Measurements from ENCODE around the gene METTL8.

The METTL8 gene

DNA sequence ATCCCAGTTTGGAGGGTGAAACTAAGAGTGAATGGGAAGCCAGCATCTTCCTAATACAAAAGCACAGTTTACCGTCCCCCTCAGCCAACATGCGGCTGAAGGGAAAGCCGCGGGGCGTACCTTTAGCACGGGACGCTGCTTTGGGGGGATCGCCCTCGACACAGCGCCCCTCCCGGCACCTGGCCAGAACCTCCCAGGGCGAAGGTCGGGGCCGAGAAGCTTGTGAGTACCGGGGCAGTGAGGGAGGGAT, at the start of gene METTL8:
TSS of gene METTL8 (minus strand) at position 228 of the 250 bp plus-strand sequence. CDS start 41,805 bp downstream, outside the sequence.
- no peak for DNase-seq

GRCh38 chr2:171482877-171483276, 49.1 kb upstream of the METTL8 start:
- DNase-seq, result no peak

- DNase-seq, result no peak
Measured at GRCh38 chr2:171482308-171482707, 48.5 kb upstream of the METTL8 start.

GRCh38 chr2:171480908-171481307, 47.1 kb upstream of the METTL8 start:
- no peak for DNase-seq

DNA sequence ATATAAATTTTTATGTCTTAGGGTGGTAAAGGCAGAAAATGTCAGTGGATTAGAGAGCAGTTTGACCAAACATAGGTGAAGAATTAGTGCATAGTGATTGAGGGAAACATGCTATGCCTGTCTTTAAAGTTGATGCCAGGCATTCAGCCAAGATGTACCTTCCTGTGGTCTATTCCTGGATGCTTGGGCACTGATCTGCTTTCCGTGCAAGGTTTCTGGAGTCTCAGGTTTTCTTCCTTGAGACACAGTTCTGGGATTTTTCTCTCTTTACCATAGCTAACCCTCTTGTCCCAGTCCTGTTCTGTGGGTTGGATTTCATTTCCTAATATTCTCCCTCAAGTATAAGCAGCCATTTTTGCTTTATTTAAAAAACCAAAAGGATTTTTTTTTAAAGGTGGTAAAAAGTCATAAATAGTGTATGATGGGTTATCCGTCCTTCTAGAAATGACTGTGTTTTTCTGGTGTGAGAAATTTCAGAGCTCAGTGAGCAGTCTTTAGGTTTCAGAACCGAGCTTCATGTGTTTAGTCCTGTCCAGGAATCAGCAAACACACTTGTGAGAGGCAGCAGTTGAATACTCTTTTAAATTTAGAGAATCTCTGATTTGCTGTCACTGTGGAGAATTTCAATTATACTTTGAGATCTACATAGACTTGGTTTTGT, 45.5 kb upstream of the METTL8 start:
- DNase-seq, result no peak

DNA sequence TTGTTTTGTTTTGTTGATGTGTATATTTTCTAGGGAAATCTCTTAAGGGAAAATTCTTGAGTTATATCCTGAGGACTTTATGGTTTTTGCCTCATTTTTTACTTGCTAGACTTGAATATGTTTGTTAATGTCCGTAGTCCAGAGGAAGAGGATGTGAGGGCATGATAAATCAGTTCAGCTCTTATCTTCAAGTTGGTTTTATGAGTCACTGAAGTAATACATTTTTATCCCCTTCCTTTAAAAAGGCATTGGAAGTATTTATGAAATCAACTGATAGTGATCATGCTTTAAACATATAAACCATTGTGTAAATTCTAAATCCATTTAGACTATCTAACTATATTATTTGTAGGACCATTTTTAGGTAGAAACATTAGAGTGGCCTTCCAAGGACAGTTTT, 44.6 kb upstream of the METTL8 start:
- DNase-seq, result no peak

- DNase-seq, result no peak
Measured at GRCh38 chr2:171475979-171476378, 42.2 kb upstream of the METTL8 start.

DNA sequence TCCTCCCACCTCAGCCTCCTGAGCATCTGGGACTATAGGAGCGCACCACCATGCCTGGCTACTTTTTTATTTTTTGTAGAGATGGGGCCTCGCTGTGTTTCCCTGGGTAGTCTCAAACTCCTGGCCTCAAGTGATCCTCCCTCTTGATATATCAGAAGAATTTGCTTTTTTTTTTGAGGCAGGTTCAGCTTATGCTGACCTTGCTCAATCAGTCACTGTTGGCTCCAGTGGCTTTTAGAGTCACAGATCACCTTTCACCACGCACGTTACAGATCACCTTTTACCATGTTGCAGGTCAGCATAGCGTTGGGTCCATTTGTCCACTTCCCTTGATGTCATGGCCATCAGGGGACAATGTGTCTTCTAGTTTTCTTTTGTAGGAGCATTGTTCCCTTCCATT, 36.3 kb upstream of the METTL8 start:
- no peak for DNase-seq

- DNase-seq, result no peak
Measured at GRCh38 chr2:171469176-171469575, 35.4 kb upstream of the METTL8 start.

DNA sequence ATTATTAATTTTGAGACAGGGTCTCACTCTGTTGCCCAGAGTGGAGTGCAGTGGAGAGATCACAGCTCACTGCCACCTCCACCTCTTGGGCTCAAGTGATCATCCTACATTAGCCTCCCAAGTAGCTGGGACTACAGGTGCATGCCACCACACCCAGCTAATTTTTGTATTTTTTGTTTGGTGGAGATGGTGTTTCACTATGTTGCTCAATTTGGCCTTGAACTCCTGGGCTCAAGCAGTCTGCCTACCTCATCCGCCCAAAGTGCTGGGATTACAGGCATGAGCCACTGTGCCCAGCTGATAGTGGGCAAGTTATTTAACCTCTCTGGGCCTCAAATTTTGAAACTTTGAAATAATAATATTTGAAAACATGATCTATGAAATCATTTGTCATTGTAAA, 26.7 kb upstream of the METTL8 start:
- no peak for DNase-seq

- no peak for DNase-seq
Measured at GRCh38 chr2:171459498-171459897, 25.7 kb upstream of the METTL8 start.

- DNase-seq, result no peak
Measured at GRCh38 chr2:171452773-171453172, 19.0 kb upstream of the METTL8 start.

DNA sequence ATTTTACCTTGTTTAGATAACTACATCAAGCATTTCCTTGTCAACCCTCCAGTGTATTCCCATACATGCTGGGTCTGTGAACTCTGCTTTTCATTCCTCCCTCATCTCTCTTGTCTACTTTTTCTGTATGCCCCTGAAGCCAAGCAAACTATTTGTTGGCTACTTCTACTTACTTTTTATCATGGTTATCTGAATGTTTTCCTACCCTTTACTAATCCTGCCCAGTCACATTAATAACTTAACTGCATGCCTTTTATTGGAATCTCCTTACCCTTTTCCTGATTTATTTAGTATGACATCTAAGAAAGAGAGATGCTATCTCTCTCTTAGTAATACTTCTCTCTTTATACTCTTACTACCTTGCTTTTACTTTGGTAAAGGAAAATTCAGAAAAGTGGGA, 17.3 kb upstream of the METTL8 start:
- no peak for DNase-seq

GRCh38 chr2:171447675-171448074, 13.9 kb upstream of the METTL8 start:
- DNase-seq, result no peak

GRCh38 chr2:171441470-171441869, 7.7 kb upstream of the METTL8 start:
- DNase-seq, result no peak

DNA sequence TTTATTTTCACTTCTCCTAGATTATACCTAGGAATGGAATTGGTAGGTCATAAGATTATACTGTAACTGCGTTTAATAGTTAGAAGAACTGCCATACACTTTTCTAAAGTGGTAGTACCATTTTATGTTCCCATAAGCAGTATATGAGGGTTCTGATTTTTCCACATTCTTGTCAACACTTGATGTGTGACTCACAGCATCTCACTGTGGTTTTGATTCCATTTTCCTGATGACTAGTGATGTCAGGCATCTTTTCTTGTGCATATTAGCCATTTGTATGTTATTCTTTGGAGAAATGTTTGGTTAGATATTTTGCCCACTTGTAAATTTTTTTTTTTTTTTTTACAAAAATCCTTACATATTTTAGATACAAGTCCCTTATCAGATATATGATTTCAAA, 2.5 kb upstream of the METTL8 start:
- DNase-seq, result peak; percentile 91

- DNase-seq, result peak; percentile 98
Measured at GRCh38 chr2:171434013-171434989, 511 bp upstream of the METTL8 start, which contains the start of gene DCAF17. Gene DCAF17, plus strand, starts transcription at chr2:171434226. Its CDS starts 352 bp downstream, at chr2:171434578.

GRCh38 chr2:171432969-171433762, 624 bp downstream of the METTL8 start:
- DNase-seq, result no peak

- DNase-seq, result no peak
Measured at GRCh38 chr2:171432206-171432968, 1.4 kb downstream of the METTL8 start.

- no peak for DNase-seq
Measured at GRCh38 chr2:171431677-171432167, 2.1 kb downstream of the METTL8 start.

DNA sequence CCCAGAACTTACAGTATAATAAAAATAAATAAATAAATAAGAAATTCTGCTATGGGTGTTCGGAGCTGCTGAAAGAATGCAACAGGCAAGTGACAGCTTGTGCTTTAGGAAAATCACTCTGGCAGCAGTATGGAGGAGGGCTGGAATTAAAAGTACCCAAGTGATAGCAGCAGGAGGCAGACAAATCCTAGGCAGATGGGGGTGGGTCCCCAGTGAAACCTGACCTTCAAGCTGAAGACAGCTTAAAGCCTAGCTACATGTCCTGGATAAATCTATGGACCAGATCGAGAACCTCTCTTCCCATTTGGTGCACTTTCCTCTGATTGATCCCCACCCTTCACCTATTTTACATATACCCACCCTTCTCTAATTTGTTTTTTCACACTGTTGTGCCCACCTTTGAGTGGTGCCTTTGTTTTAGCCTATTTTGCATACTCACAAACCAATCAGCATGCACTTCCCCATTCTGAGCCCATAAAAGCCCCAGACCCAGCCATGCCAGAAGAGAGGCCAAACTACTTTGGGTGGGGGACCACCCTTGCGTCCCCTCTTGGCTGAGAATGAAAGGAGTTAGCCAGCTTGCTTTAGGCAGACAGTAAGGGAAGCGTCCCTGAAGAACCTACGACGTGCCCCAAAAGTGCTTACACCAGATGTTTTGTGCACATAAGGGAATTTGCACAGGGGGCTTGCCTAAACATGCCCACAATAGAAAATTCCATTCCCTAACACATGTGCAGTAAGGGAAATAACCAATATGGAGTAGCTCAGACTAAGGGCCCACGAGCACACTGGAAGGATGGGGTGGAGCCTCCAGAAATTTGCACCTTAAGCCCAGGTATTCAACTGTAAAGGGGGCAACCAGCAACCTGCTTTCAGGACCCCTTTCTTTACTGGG, 3.0 kb downstream of the METTL8 start:
- DNase-seq, result no peak

All from HCEC 1CT (cell line).